GM21737 (cell line): ENCODE results near the gene TRPM1.

Source experiments
- ATAC-seq: cut with Tn5 transposase; IDR thresholded peaks from one replicate; pipeline ENCODE4 v1.9.1; 2021; ENCODE audit warnings: mild to moderate bottlenecking, moderate library complexity; ENCODE audit not compliant: unreplicated experiment

TRPM1 gene

GRCh38 chr15:31101262-31102038, at the start of gene TRPM1:
TRPM1 (minus strand) TSS chr15:31101725; CDS start chr15:31081355, 20,370 bp downstream.
- no peak for ATAC-seq

GRCh38 chr15:31150732-31151231, 49.3 kb upstream of the TRPM1 start:
- no peak for ATAC-seq

GRCh38 chr15:31149987-31150386, 48.5 kb upstream of the TRPM1 start:
- ATAC-seq, result no peak

GRCh38 chr15:31149088-31149505, 47.6 kb upstream of the TRPM1 start:
- ATAC-seq, result no peak

- no peak for ATAC-seq
These were observed 47.0 kb upstream of the TRPM1 start for GRCh38 chr15:31148297-31149087.

GRCh38 chr15:31147944-31148296, 46.4 kb upstream of the TRPM1 start:
- ATAC-seq, result no peak

GRCh38 chr15:31147456-31147855, 45.9 kb upstream of the TRPM1 start:
- no peak for ATAC-seq

- ATAC-seq, result no peak
These were observed 43.9 kb upstream of the TRPM1 start for GRCh38 chr15:31145271-31145911.

GRCh38 chr15:31141792-31142191, 40.3 kb upstream of the TRPM1 start:
- ATAC-seq, result no peak

GRCh38 chr15:31136607-31137328, 35.2 kb upstream of the TRPM1 start:
- no peak for ATAC-seq

GRCh38 chr15:31136016-31136415, 34.5 kb upstream of the TRPM1 start:
- ATAC-seq, result no peak

- no peak for ATAC-seq
These were observed 34.0 kb upstream of the TRPM1 start for GRCh38 chr15:31135523-31135922.

GRCh38 chr15:31133890-31134289, 32.4 kb upstream of the TRPM1 start:
- no peak for ATAC-seq

- ATAC-seq, result no peak
These were observed 30.4 kb upstream of the TRPM1 start for GRCh38 chr15:31131853-31132375.

- ATAC-seq, result no peak
These were observed 29.2 kb upstream of the TRPM1 start for GRCh38 chr15:31130576-31131237.

GRCh38 chr15:31129769-31130303, 28.3 kb upstream of the TRPM1 start:
- no peak for ATAC-seq

GRCh38 chr15:31128919-31129768, 27.6 kb upstream of the TRPM1 start:
- ATAC-seq, result no peak

GRCh38 chr15:31128477-31128876, 27.0 kb upstream of the TRPM1 start:
- ATAC-seq, result no peak
